ENCODE measurements around the gene STYXL1.

- no peak for TF ChIP-seq CTCF (IDR thresholded peaks at IDR 0.05 in 4 of 5, conservative IDR thresholded peaks at IDR 0.05 in 1 of 5)
- TF ChIP-seq POLR2A (IDR thresholded peaks at IDR 0.05): no peak
Measured at GRCh38 chr7:76022026-76022780, 25.6 kb downstream of the STYXL1 start.

Measured in gastrocnemius medialis (tissue), 4 donors.